ENCODE results near the gene YY1AP1.
A peak's percentile ranks its signal among the peaks of the same experiment; 100 is the strongest.
"Not testable (repeated sequence)": the region's sequence is repeated elsewhere in the genome, so short reads cannot be mapped to it uniquely, and the experiment has no call there.

The YY1AP1 gene, protein sequence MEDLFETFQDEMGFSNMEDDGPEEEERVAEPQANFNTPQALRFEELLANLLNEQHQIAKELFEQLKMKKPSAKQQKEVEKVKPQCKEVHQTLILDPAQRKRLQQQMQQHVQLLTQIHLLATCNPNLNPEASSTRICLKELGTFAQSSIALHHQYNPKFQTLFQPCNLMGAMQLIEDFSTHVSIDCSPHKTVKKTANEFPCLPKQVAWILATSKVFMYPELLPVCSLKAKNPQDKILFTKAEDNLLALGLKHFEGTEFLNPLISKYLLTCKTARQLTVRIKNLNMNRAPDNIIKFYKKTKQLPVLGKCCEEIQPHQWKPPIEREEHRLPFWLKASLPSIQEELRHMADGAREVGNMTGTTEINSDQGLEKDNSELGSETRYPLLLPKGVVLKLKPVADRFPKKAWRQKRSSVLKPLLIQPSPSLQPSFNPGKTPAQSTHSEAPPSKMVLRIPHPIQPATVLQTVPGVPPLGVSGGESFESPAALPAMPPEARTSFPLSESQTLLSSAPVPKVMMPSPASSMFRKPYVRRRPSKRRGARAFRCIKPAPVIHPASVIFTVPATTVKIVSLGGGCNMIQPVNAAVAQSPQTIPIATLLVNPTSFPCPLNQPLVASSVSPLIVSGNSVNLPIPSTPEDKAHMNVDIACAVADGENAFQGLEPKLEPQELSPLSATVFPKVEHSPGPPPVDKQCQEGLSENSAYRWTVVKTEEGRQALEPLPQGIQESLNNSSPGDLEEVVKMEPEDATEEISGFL

GRCh38 chr1:155688324-155689080 is at the start of gene YY1AP1:
YY1AP1 (minus strand) TSS chr1:155688774; CDS start chr1:155680436, 8,338 bp downstream.
- Histone ChIP-seq H3K4me3 (ENCODE audit: low read depth, low read length) (peak within 1 kb of the TSS; percentile 72), H3K9me3 (ENCODE audit: severe bottlenecking) (no peaks in the 10 kb centered on the region), H3K27ac (peak within 1 kb of the TSS; percentile 100), H3K27me3 (ENCODE audit: insufficient read depth, low read depth, severe bottlenecking) (no peaks in the 10 kb centered on the region), H3K36me3 (peaks cover 50% of the 10 kb centered on the region)
- TF ChIP-seq, protein P1, sequence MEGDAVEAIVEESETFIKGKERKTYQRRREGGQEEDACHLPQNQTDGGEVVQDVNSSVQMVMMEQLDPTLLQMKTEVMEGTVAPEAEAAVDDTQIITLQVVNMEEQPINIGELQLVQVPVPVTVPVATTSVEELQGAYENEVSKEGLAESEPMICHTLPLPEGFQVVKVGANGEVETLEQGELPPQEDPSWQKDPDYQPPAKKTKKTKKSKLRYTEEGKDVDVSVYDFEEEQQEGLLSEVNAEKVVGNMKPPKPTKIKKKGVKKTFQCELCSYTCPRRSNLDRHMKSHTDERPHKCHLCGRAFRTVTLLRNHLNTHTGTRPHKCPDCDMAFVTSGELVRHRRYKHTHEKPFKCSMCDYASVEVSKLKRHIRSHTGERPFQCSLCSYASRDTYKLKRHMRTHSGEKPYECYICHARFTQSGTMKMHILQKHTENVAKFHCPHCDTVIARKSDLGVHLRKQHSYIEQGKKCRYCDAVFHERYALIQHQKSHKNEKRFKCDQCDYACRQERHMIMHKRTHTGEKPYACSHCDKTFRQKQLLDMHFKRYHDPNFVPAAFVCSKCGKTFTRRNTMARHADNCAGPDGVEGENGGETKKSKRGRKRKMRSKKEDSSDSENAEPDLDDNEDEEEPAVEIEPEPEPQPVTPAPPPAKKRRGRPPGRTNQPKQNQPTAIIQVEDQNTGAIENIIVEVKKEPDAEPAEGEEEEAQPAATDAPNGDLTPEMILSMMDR (IDR thresholded peaks at IDR 0.05; ENCODE audit: low read depth, low read length), result no peak
- peak; percentile 98 for DNase-seq

GRCh38 chr1:155729031-155729898 is 40.7 kb upstream of the YY1AP1 start:
- Histone ChIP-seq H3K36me3 (peaks cover 73% of the 10 kb centered on the region), H3K27me3 (ENCODE audit: insufficient read depth, low read depth, severe bottlenecking) (no peaks in the 10 kb centered on the region), H3K9me3 (ENCODE audit: severe bottlenecking) (no peaks in the 10 kb centered on the region), H3K27ac (0 out of 2 replicates have a peak overlapping the region, but pooled peaks have one; percentile 9), H3K4me3 (ENCODE audit: low read depth, low read length) (no peak overlapping the region)
- TF ChIP-seq, protein P1 (IDR thresholded peaks at IDR 0.05; ENCODE audit: low read depth, low read length), result peak; percentile 79
- DNase-seq, result peak; percentile 88

DNA sequence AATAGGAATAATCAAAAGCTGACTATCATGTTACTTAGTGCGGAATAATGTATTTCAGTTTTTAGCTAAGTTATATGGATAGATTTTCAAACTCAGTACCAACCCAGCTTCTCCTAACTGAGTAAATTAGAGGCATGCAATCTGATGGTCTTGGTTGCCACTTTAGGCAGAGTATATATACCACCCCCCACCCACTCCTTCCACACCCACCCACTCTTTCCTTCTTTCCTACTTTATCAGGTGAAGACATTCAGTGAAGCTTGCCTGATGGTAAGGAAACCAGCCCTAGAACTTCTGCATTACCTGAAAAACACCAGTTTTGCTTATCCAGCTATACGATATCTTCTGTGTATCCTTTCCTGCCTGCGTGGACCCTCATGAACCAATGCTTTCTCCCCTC is 36.6 kb upstream of the YY1AP1 start:
- H3K36me3 ChIP-seq, result peaks cover 75% of the 10 kb centered on the region
- H3K27ac ChIP-seq, result no peak overlapping the region
- H3K9me3 ChIP-seq (ENCODE audit: severe bottlenecking), result no peaks in the 10 kb centered on the region
- no peak overlapping the region for H3K4me3 ChIP-seq (ENCODE audit: low read depth, low read length)
- TF ChIP-seq, protein P1 (IDR thresholded peaks at IDR 0.05; ENCODE audit: low read depth, low read length), result no peak
- DNase-seq, result no peak
- H3K27me3 ChIP-seq (ENCODE audit: insufficient read depth, low read depth, severe bottlenecking), result no peaks in the 10 kb centered on the region

GRCh38 chr1:155719703-155720102 is 31.1 kb upstream of the YY1AP1 start:
- Histone ChIP-seq H3K4me3 (ENCODE audit: low read depth, low read length) (no peak overlapping the region), H3K9me3 (ENCODE audit: severe bottlenecking) (no peaks in the 10 kb centered on the region), H3K36me3 (peaks cover 81% of the 10 kb centered on the region), H3K27ac (no peak overlapping the region), H3K27me3 (ENCODE audit: insufficient read depth, low read depth, severe bottlenecking) (no peaks in the 10 kb centered on the region)
- no peak for DNase-seq
- TF ChIP-seq, protein P1 (IDR thresholded peaks at IDR 0.05; ENCODE audit: low read depth, low read length), result no peak

DNA sequence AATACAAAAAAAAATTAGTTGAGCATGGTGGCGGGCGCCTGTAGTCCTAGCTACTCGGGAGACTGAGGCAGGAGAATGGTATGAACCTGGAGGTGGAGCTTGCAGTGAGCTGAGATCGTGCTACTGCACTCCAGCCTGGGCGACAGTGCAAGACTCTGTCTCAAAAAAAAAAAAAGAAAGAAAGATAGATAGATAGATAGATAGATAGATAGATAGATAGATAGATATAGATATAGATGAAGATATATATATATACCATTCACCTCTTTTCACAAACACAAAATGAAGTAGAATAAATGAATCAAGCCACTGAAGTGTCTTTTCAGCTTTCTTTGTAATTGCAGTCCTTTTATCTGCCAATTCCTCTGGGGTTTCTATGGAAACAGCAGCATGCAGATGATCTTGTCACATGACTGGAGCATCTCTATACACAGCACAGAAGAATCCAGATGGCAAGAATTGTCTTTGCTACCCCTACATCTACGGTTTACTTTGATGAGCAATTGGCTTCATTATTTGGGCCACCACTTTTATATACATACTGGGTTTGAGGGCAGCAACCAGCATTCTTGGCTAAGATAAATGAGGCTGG is 30.0 kb upstream of the YY1AP1 start:
- not testable (repeated sequence) for H3K9me3 ChIP-seq (ENCODE audit: severe bottlenecking); H3K27ac ChIP-seq; H3K4me3 ChIP-seq (ENCODE audit: low read depth, low read length); H3K27me3 ChIP-seq (ENCODE audit: insufficient read depth, low read depth, severe bottlenecking); DNase-seq
- H3K36me3 ChIP-seq, result peaks cover 83% of the 10 kb centered on the region

All from WERI-Rb-1 (cell line).